Measurements from ENCODE around the gene NHLRC1. TPM values are rescaled to one million over a fixed set of nuclear protein-coding genes. Genes with fewer than 3 reads are reported as not detected.

NHLRC1 gene
- polyA plus RNA-seq, 1 of the 3 experiments (the other 2 are of a cell fraction), result 0.15 TPM

- Histone ChIP-seq H3K36me3 (replicated peaks in 1 of 2; ENCODE audit: control insufficient read depth in 1 of 2, insufficient read depth in 2 of 2, low read length in 1 of 2) (no peaks in the 10 kb centered on the region), H3K9me3 (no peaks in the 10 kb centered on the region), H3K4me2 (no peak overlapping the region), H2AFZ (ENCODE audit: low read depth) (no peak overlapping the region), H3K9ac (no peak overlapping the region), H3K4me1 (ENCODE audit: control insufficient read depth in 1 of 2, insufficient read depth in 2 of 2, low read depth in 1 of 2, low read length in 1 of 2) (no peaks in the 10 kb centered on the region), H3K4me3 (ENCODE audit: low read depth in 2 of 2, low read length in 1 of 2) (no peak overlapping the region), H3K27me3 (ENCODE audit: insufficient read depth) (no peaks in the 10 kb centered on the region), H3K79me2 (ENCODE audit: insufficient read depth) (no peaks in the 10 kb centered on the region), H3F3A (replicated peaks; ENCODE audit: insufficient read depth) (no peaks in the 10 kb centered on the region), H3K27ac (ENCODE audit: low read depth in 2 of 2, low read length in 1 of 2) (no peak overlapping the region), H3K9me2 (no peaks in the 10 kb centered on the region), H4K20me1 (ENCODE audit: insufficient read depth) (no peaks in the 10 kb centered on the region)
- ChIA-PET POLR2A (no interaction called here), CTCF (no interaction called here)
- TF ChIP-seq ELF1 (IDR thresholded peaks at IDR 0.05) (no peak), SIN3A (IDR thresholded peaks at IDR 0.05; ENCODE audit: borderline replicate concordance, low read depth, low read length) (no peak), USF2 (IDR thresholded peaks at IDR 0.05; ENCODE audit: borderline replicate concordance, low read depth, low read length) (no peak), NRF1 (IDR thresholded peaks at IDR 0.05; ENCODE audit: low read depth, low read length) (no peak), USF1 (IDR thresholded peaks at IDR 0.05; ENCODE audit: borderline replicate concordance, low read depth) (no peak), NFIC (IDR thresholded peaks at IDR 0.05; ENCODE audit: borderline replicate concordance) (no peak), FOSL2 (IDR thresholded peaks at IDR 0.05; ENCODE audit: borderline replicate concordance, low read depth) (no peak), RCOR1 (IDR thresholded peaks at IDR 0.05; ENCODE audit: low read length) (no peak), REST (IDR thresholded peaks at IDR 0.05; ENCODE audit: low read depth, low read length) (no peak), TCF12 (IDR thresholded peaks at IDR 0.05) (no peak), CTCF (IDR thresholded peaks at IDR 0.05) (no peak), MEF2A (IDR thresholded peaks at IDR 0.05; ENCODE audit: borderline replicate concordance, low read depth) (no peak), RXRA (IDR thresholded peaks at IDR 0.05; ENCODE audit: borderline replicate concordance, low read depth) (no peak), MAX (IDR thresholded peaks at IDR 0.05; ENCODE audit: low read depth) (no peak), SMC3 (IDR thresholded peaks at IDR 0.05; ENCODE audit: low read depth, low read length) (no peak), MXI1 (IDR thresholded peaks at IDR 0.05; ENCODE audit: low read depth, low read length) (no peak), POLR2AphosphoS5 (IDR thresholded peaks at IDR 0.05; ENCODE audit: low read depth, low read length) (no peak), GABPA (IDR thresholded peaks at IDR 0.05; ENCODE audit: low read depth) (no peak), RFX5 (IDR thresholded peaks at IDR 0.05; ENCODE audit: low read length) (no peak)
- DNase-seq, result no peak
Measured at GRCh38 chr6:18072841-18073240, 49.6 kb downstream of the NHLRC1 start.

Measured in SK-N-SH (cell line).